Esophagus squamous epithelium (tissue), 5 donors: ENCODE measurements around the gene ZNF117. TPM values are rescaled to one million over a fixed set of nuclear protein-coding genes. Genes with fewer than 3 reads are reported as not detected.

ENCODE experiments used
- DNase-seq: peaks from one replicate; lab custom pipeline; 2025; lab: John Stamatoyannopoulos, UW
- H3K27ac ChIP-seq, 4 donors: fragments of 200-600 bp; sonication (generic); one replicate each; pipeline ENCODE4 v1.5.1; 2016 to 2019; ENCODE audit warnings: mild to moderate bottlenecking in 1 of 4
- H3K27me3 ChIP-seq, 4 donors: fragments of 200-600 bp; sonication (generic); 1 replicate in 3 of 4; 2 replicates in 1 of 4; pipeline versions ENCODE4 v1.5.1 to v1.6.0; 2017 to 2021; ENCODE audit warnings: antibody characterized with exemption in 1 of 4
- H3K36me3 ChIP-seq, 3 donors: fragments of 200-600 bp; sonication (generic); one replicate each; pipeline ENCODE4 v1.5.1; 2016 to 2019
- H3K4me1 ChIP-seq, 3 donors: fragments of 200-600 bp; sonication (generic); one replicate each; pipeline ENCODE4 v1.5.1; 2017 to 2019
- H3K4me3 ChIP-seq, 4 donors: fragments of 200-600 bp; sonication (generic); 1 replicate in 3 of 4; 2 replicates in 1 of 4; pipeline ENCODE4 v1.5.1; 2016 to 2019; ENCODE audit warnings: mild to moderate bottlenecking in 2 of 4, moderate library complexity in 1 of 4
- H3K9me3 ChIP-seq, 3 donors: fragments of 200-600 bp; sonication (generic); one replicate each; pipeline ENCODE4 v1.5.1; 2016 to 2019
- CTCF ChIP-seq, 6 experiments: fragments of 450-650 bp in 4 of 6; fragments of 200-600 bp in 2 of 6; sonication (generic) in 2 of 6; IDR thresholded peaks; one replicate each; pipeline ENCODE4 v1.5.1; 2016 to 2019; ENCODE audit warnings: antibody characterized with exemption in 6 of 6, mild to moderate bottlenecking in 4 of 6, moderate library complexity in 4 of 6
- POLR2A ChIP-seq, 4 donors: fragments of 450-650 bp; IDR thresholded peaks; one replicate each; pipeline ENCODE4 v1.6.1; 2017; ENCODE audit warnings: antibody characterized with exemption in 4 of 4, mild to moderate bottlenecking in 4 of 4, moderate library complexity in 3 of 4
- WGBS, 2 donors: methylation state at CpG; one replicate each; pipeline ENCODE4 v1.1.5; 2018; 5-methylcytosine and 5-hydroxymethylcytosine counted together
- intact Hi-C: fragments of 100-400 bp; cut with DNase I; formaldehyde crosslinking; loops from one replicate; pipeline ENCODE4 v1.15.0; 2022
- total RNA-seq, 4 donors: library from RNA; depleted of rRNA; stranded (reverse); fragments of >200 nt; gene quantifications; one replicate each; pipeline ENCODE4 v1.1.0, GENCODE V29; 2016
- donor health status: DM: yes; HTN: yes; CAD: no.

ZNF117 gene
- total RNA-seq, 4 donors from 2014 or later, result 3.7 to 17.3 (median 10.9) TPM

- Histone ChIP-seq H3K4me3 (no peak overlapping the region), H3K27me3 (no peaks in the 10 kb centered on the region), H3K9me3 (peaks cover 0 to 92% (median 56%) of the 10 kb centered on the region in 3 donors), H3K36me3 (peaks cover 0 to 37% (median 0%) of the 10 kb centered on the region in 3 donors), H3K27ac (no peak overlapping the region), H3K4me1 (peaks cover 8 to 47% (median 16%) of the 10 kb centered on the region in 3 donors)
- TF ChIP-seq POLR2A (IDR thresholded peaks at IDR 0.05), result no peak
- TF ChIP-seq CTCF (IDR thresholded peaks at IDR 0.05), result no peak
- WGBS, 2 donors, result 100% methylated on average over 1 to 2 of the region's 2 CpGs
- no peak for DNase-seq
- intact Hi-C loops, result no loop called here
These were observed 5.5 kb upstream of the ZNF117 start for GRCh38 chr7:64996305-64996704.

- Histone ChIP-seq H3K4me3 (no peak overlapping the region), H3K4me1 (peaks cover 3 to 32% (median 3%) of the 10 kb centered on the region in 3 donors), H3K27ac (peak overlapping the region in 2 of 4 donors; percentile 4 to 26), H3K27me3 (no peaks in the 10 kb centered on the region), H3K9me3 (peaks cover 0 to 88% (median 61%) of the 10 kb centered on the region in 3 donors), H3K36me3 (peaks cover 0 to 30% (median 0%) of the 10 kb centered on the region in 3 donors)
- WGBS, 2 donors, result 86 to 90% methylated on average over 6 to 7 of the region's 7 CpGs
- TF ChIP-seq CTCF (IDR thresholded peaks at IDR 0.05) (no peak), POLR2A (IDR thresholded peaks at IDR 0.05) (no peak)
- no peak for DNase-seq
- intact Hi-C loops, result no loop called here
These were observed 3.1 kb upstream of the ZNF117 start for GRCh38 chr7:64993901-64994300.

GRCh38 chr7:64992971-64993370 lies 2.1 kb upstream of the ZNF117 start:
- H3K27me3 ChIP-seq, result no peaks in the 10 kb centered on the region
- no peak for DNase-seq
- H3K36me3 ChIP-seq, result peaks cover 0 to 26% (median 0%) of the 10 kb centered on the region in 3 donors
- intact Hi-C loops, result no loop called here
- peaks cover 0 to 23% (median 3%) of the 10 kb centered on the region in 3 donors for H3K4me1 ChIP-seq
- peak overlapping the region in 2 of 4 donors; percentile 21 to 34 for H3K27ac ChIP-seq
- peaks cover 0 to 86% (median 64%) of the 10 kb centered on the region in 3 donors for H3K9me3 ChIP-seq
- no peak overlapping the region for H3K4me3 ChIP-seq
- WGBS, 2 donors, result 79 to 90% methylated on average over 3 to 4 of the region's 5 CpGs
- TF ChIP-seq POLR2A (IDR thresholded peaks at IDR 0.05) (no peak), CTCF (IDR thresholded peaks at IDR 0.05) (no peak)

GRCh38 chr7:64990216-64990615 lies 620 bp downstream of the ZNF117 start:
- Histone ChIP-seq H3K27me3 (no peaks in the 10 kb centered on the region), H3K4me3 (no peak overlapping the region), H3K9me3 (peaks cover 0 to 79% (median 50%) of the 10 kb centered on the region in 3 donors), H3K4me1 (peaks cover 0 to 14% (median 0%) of the 10 kb centered on the region in 3 donors), H3K27ac (peak overlapping the region in 1 of 4 donors; percentile 71), H3K36me3 (peaks cover 0 to 37% (median 0%) of the 10 kb centered on the region in 3 donors)
- DNase-seq, result no peak
- TF ChIP-seq CTCF (IDR thresholded peaks at IDR 0.05), result no peak
- TF ChIP-seq POLR2A (IDR thresholded peaks at IDR 0.05), result no peak
- intact Hi-C loops, result no loop called here
- WGBS, 2 donors, result 51 to 76% methylated on average over 7 of the region's 7 CpGs

- H3K4me1 ChIP-seq, result no peaks in the 10 kb centered on the region
- no peak overlapping the region for H3K4me3 ChIP-seq
- no peaks in the 10 kb centered on the region for H3K27me3 ChIP-seq
- H3K27ac ChIP-seq, result no peak overlapping the region
- peaks cover 0 to 55% (median 4%) of the 10 kb centered on the region in 3 donors for H3K36me3 ChIP-seq
- 92 to 96% methylated on average over 5 of the region's 5 CpGs for WGBS, 2 donors
- no peak for TF ChIP-seq CTCF (IDR thresholded peaks at IDR 0.05)
- no peak for TF ChIP-seq POLR2A (IDR thresholded peaks at IDR 0.05)
- intact Hi-C loops, result no loop called here
- no peak for DNase-seq
- peaks cover 0 to 82% (median 72%) of the 10 kb centered on the region in 3 donors for H3K9me3 ChIP-seq
These were observed 12.2 kb downstream of the ZNF117 start for GRCh38 chr7:64978497-64979203.
